M059J (cell line): ENCODE data around the gene FHOD3. TPM values are rescaled to one million over a fixed set of nuclear protein-coding genes. Genes with fewer than 3 reads are reported as not detected.
"Not testable (repeated sequence)": the region's sequence is repeated elsewhere in the genome, so short reads cannot be mapped to it uniquely, and the experiment has no call there.

ENCODE experiments used
- DNase-seq: peaks from one replicate; pipeline ENCODE4 v3.0.0-alpha.2; 2012; ENCODE audit warnings: low read depth
- total RNA-seq: library from RNA; depleted of rRNA; stranded (reverse); fragments of >200 nt; shearing (Covaris generic); gene quantifications from 2 replicates; pipeline ENCODE4 v1.2.3, GENCODE V29; 2014

FHOD3 gene
- total RNA-seq, 1 experiment from 2014 or later: 13.1 TPM

- DNase-seq: peak; percentile 84
Observed at GRCh38 chr18:36780748-36781147, 483.2 kb downstream of the FHOD3 start.

GRCh38 chr18:36782710-36783109 is 485.2 kb downstream of the FHOD3 start:
- DNase-seq: no peak

- DNase-seq: no peak
Observed at GRCh38 chr18:36783792-36784191, 486.3 kb downstream of the FHOD3 start.

GRCh38 chr18:36786686-36787085 is 489.2 kb downstream of the FHOD3 start:
- DNase-seq: peak; percentile 75

- no peak for DNase-seq
Observed at GRCh38 chr18:36792634-36793283, 495.2 kb downstream of the FHOD3 start.

- no peak for DNase-seq
Observed at GRCh38 chr18:36798738-36799473, 501.4 kb downstream of the FHOD3 start.

GRCh38 chr18:36805105-36805504 is 507.6 kb downstream of the FHOD3 start:
- no peak for DNase-seq

- DNase-seq: no peak
Observed at GRCh38 chr18:36808681-36809080, 511.2 kb downstream of the FHOD3 start.

- DNase-seq: peak; percentile 73
Observed at GRCh38 chr18:36809590-36810381, 512.3 kb downstream of the FHOD3 start.

GRCh38 chr18:36811430-36811829 is 513.9 kb downstream of the FHOD3 start:
- DNase-seq: no peak

- DNase-seq: no peak
Observed at GRCh38 chr18:36811955-36812354, 514.4 kb downstream of the FHOD3 start.

- DNase-seq: no peak
Observed at GRCh38 chr18:36812678-36813077, 515.2 kb downstream of the FHOD3 start.

GRCh38 chr18:36813101-36813775 is 515.7 kb downstream of the FHOD3 start:
- DNase-seq: no peak

- DNase-seq: no peak
Observed at GRCh38 chr18:36813824-36814223, 516.3 kb downstream of the FHOD3 start.

GRCh38 chr18:36814994-36815393 is 517.5 kb downstream of the FHOD3 start:
- no peak for DNase-seq

- DNase-seq: not testable (repeated sequence)
Observed at GRCh38 chr18:36816096-36816495, 518.6 kb downstream of the FHOD3 start.

- no peak for DNase-seq
Observed at GRCh38 chr18:36817039-36817438, 519.5 kb downstream of the FHOD3 start.

- DNase-seq: no peak
Observed at GRCh38 chr18:36818652-36819051, 521.1 kb downstream of the FHOD3 start.

- DNase-seq: no peak
Observed at GRCh38 chr18:36819621-36820020, 522.1 kb downstream of the FHOD3 start.

- DNase-seq: no peak
Observed at GRCh38 chr18:36821681-36822080, 524.2 kb downstream of the FHOD3 start.

GRCh38 chr18:36825526-36825925 is 528.0 kb downstream of the FHOD3 start:
- DNase-seq: no peak

- no peak for DNase-seq
Observed at GRCh38 chr18:36826556-36826955, 529.0 kb downstream of the FHOD3 start.
